Vagina (tissue), 2 donors: ENCODE results near the gene AMMECR1.

Source experiments
- POLR2AphosphoS5 ChIP-seq, 2 donors: sonication (generic); formaldehyde crosslinking; IDR thresholded peaks; one replicate each; pipeline ENCODE4 v1.9.0; 2017; ENCODE audit warnings: antibody characterized with exemption in 2 of 2, mild to moderate bottlenecking in 2 of 2, low read depth in 1 of 2; ENCODE audit not compliant: insufficient read depth in 1 of 2
- TF ChIP-seq, protein P1 (sequence below), 3 experiments: fragments of 450-650 bp in 2 of 3; fragments of 200-600 bp in 1 of 3; sonication (generic) in 1 of 3; IDR thresholded peaks; one replicate each; pipeline ENCODE4 v1.5.1; 2017 to 2019; ENCODE audit warnings: antibody characterized with exemption in 3 of 3, mild to moderate bottlenecking in 2 of 3, moderate library complexity in 2 of 3

DNA sequence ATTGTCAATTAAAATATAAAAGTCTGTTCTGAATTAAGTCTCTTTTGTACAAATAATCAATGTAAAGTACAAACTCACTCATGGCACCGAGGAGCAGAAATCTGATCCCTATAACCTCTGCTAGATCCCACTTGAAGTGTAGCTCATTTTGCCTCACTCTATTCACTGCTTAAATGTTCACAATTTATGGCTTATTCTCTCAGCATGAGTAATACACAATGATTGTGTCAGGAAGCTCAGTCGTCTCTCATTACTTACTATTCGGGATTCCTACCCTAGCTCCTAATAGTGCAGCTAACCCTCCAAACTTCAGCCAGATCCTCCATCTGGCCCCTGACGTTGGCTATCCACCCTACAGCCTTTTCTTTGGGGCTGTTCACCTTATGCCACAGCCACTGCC lies 4.7 kb upstream of the AMMECR1 start:
- TF ChIP-seq, protein P1, sequence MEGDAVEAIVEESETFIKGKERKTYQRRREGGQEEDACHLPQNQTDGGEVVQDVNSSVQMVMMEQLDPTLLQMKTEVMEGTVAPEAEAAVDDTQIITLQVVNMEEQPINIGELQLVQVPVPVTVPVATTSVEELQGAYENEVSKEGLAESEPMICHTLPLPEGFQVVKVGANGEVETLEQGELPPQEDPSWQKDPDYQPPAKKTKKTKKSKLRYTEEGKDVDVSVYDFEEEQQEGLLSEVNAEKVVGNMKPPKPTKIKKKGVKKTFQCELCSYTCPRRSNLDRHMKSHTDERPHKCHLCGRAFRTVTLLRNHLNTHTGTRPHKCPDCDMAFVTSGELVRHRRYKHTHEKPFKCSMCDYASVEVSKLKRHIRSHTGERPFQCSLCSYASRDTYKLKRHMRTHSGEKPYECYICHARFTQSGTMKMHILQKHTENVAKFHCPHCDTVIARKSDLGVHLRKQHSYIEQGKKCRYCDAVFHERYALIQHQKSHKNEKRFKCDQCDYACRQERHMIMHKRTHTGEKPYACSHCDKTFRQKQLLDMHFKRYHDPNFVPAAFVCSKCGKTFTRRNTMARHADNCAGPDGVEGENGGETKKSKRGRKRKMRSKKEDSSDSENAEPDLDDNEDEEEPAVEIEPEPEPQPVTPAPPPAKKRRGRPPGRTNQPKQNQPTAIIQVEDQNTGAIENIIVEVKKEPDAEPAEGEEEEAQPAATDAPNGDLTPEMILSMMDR (IDR thresholded peaks at IDR 0.05) = no peak
- TF ChIP-seq POLR2AphosphoS5 (IDR thresholded peaks at IDR 0.05; ENCODE audit: insufficient read depth in 1 of 2, low read depth in 1 of 2) = no peak
